NCI-H1694 (cell line): ENCODE results near the gene AJUBA.

Source experiments
- DNase-seq: peaks from one replicate; lab custom pipeline; 2025; lab: John Stamatoyannopoulos, UW

Gene AJUBA

DNA sequence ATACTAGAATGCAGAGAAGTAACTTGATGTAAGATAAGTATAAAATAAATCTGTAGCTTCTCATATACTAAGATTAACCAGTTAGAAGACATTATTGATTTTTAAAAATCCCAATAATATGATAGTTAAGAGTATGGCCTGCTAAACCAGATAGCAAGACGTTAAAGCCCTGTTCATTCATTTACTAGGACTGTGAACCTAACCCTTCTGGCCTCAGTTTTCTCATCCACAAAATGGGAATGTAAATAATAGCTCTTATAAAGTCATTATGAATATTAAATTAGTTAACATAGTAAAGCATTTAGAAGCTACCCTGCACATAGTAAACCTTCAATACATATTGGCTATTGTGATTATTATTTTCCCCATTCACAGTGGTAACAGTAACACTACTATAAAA lies 47.2 kb downstream of the AJUBA start:
- DNase-seq, result no peak

DNA sequence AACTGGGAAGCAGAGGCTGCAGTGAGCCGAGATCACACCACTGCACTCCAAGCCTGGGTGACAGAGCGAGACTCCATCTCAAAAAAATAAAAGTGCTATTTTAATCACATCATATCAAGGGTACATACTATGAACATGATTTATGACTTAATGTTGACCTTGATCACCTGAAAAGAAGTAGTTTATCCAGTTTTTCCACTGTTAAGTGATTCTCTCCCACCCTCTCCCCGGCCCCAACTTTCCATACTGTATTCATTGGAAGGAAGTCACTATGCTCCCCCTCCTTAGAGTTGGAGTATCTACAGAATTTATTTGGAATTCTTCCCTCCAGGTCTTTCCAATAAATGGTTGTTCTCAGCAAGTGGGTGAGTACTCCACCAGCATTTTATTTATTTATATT lies 50.2 kb downstream of the AJUBA start:
- no peak for DNase-seq

DNA sequence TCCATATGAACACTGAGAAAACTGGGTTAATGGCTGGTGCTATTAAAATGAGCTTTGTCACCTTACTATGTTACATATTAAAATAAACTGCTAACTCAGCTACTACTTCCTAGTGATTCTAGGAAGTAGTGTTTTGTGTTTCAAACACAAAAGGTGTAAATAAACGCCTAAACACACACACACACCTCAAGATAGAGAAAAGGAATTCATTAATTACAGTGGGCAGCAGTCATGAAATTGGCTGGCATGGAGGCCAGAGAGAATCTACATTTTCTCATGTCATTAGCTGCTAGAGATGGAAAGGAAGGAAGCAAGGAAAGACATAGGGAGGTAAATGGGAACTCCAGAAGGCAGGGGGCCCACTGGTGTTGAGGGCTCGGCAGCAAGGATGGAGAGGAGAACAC lies 52.4 kb downstream of the AJUBA start:
- no peak for DNase-seq

DNA sequence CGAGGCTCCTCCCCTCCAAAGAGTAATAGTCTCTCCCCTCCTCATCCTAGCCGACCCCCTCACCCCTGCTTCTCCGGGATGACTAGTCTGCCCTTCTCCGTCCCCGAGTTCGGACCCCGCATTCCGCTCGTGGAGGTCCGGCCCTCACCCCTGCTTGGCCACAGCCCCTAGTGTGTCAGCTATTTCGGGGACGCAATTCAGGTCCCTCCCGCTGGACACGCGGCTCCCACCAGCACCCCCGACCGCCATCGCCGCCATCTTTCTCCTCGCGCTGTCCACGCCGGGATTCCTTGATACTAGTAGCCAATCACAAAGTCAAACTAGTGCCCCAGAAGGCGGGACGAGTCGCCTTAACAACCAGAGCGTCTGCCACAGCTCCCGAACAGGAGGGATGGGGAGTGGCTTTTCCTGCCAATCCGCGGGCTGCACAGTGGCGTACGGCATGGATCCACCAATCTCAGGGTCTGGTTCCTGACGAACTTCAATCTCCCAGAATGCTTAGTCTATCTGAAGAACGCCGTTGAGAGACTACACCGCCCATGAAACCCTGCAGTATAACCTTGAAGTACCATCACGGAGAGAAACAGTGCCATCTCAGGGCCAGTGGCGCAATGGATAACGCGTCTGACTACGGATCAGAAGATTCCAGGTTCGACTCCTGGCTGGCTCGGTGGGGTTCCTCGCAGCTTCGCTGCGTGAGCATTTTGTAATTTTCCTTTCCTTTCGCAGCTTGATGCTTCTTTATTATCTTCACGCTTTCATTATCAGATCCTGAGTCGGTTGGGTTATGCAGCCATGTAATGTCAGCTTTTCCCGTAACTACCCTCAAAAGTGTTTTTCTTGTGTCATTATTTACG lies 53.0 kb downstream of the AJUBA start, which contains the start of gene PRMT5:
PRMT5 (minus strand) TSS at position 273 of the 857 bp plus-strand sequence; CDS start at position 258, 15 bp downstream.
- peak; percentile 99 for DNase-seq

DNA sequence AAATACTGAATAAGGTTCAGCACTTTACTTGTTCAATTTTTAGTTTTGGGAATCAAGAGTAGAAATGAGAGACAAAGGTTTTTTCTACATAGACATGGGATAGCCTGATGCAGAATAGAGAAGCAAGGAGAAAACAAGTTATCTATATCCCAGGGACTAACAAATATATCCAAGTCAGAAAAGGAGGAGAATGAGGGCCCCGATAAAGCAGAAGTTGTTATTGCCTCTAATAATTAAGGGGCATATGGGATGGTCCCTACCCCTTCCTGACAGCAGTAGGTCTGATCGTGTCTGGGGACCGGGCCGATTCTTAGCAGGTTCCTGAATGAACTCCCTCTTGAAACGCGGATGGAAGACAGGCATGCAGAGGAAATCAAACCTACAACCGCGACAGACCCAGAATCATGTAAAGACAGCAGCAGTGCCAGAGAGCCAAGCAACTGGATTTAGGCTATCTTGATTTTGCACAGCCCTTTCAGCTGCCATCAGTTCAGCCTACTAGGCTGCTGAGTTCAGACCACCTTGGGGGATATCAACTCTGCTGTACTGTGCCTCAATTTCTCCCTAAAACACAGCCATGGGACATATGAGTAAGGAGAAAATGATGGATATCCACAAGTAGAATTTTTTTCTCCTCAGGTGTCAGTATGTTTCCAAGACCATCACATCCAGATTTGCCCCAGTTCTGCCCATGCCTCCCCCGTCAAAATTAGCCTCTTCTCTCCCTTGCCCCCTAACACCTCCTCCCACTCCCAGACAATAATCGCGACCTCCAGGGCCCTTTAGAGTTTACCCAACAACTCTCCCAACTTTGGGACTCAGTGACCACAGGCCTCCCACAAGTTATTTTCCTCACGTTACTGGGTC lies 53.9 kb downstream of the AJUBA start:
- DNase-seq, result no peak

DNA sequence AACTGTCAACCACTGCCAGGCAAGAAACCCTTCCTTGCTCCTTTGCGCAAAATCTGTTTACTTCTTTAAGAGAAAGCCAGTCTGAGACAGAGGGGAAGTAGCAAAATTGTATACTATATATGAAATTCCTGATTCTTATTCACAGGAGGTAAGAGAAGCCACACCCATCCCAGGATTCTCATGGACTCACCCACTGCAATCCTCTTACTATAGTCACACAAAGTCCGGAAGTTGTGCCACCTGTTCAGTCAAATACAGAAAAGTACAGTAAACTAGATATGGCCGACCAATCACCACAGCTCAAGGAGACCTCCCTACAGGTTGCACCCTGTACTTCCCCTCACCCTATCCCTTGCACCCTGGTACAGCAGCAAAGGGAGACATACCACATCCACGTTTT lies 56.0 kb downstream of the AJUBA start:
- DNase-seq, result no peak

DNA sequence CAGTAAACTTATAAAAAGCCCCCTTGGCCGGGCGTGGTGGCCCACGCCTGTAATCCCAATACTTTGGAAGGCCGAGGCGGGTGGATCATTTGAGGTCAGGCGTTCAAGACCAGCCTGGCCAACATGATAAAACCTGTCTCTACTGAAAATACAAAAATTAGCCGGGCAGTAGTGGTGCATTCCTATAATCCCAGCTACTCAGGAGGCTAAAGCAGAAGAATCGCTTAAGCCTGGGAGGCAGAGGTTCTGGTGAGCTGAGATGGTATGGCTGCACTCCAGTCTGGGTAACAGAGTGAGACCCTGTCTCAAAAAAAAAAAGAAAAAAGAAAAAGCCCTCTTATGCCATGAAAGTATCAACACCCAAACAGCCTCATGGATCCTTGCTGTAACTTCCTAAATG lies 56.8 kb downstream of the AJUBA start:
- no peak for DNase-seq

DNA sequence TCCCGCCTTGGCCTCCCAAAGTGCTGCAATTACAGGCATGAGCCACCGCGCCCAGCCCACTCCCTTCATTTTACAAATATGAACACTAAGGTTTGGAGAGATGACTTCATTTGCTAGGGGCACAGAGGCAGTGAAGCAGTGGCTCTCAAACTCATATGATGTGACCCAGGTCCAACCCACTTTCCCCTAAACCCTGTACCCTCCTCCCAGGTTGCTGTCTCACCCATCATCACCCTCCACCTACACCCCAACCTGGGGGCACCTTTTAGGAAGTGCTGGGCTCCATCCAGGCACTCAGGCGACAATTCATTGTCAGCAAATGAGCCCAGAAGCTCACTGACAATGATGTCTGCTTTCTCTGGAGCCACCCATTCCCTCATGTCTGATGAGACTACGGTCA lies 58.6 kb downstream of the AJUBA start:
- DNase-seq, result no peak

DNA sequence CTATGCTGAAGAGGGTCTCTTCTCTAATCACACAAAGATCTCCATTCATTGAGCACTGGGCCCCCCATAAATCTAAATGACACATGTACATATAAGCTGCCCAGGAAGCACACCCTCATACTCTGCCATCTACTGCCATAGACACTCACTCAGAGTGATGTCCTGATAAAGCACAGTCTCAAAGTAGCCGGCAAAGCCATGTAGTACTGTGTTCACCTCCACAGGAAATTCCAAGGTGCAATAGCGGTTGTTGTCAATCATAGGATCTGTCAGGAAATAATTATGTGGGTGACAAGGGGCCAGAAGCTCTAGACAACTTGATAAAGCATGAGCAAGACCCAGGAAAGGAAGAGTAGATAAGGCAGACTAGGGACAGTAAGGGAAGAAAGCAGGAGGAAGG lies 60.1 kb downstream of the AJUBA start:
- DNase-seq, result no peak
